Caco-2 (cell line): Measurements from ENCODE around the gene LAMP5. TPM values are rescaled to one million over a fixed set of nuclear protein-coding genes. Genes with fewer than 3 reads are reported as not detected.

Experiments
- BruUV-seq: library from RNA; stranded (reverse); fragments of 400-500 nt; replicated peaks from 2 replicates; lab custom pipeline; 2021; lab: Mats Ljungman, UMichigan
- CTCF ChIA-PET: fragments of 300-600 bp; sonication (Branson Sonifier 250); formaldehyde crosslinking; loops from one replicate; lab custom pipeline; 2022; ENCODE audit warnings: antibody characterized with exemption; lab: Charles Lee
- POLR2A ChIA-PET: fragments of 300-600 bp; sonication (Branson Sonifier 250); formaldehyde crosslinking; loops from one replicate; lab custom pipeline; 2022; ENCODE audit warnings: antibody characterized with exemption; lab: Charles Lee
- DNase-seq, 2 experiments: peaks; one replicate each; pipeline versions ENCODE4 v3.0.0 to v3.0.0-alpha.2; 2020 to 2022
- H3K27me3 ChIP-seq: replicated peaks from 2 replicates; pipeline ENCODE4 v1.6.0; 2011; ENCODE audit warnings: low read length; ENCODE audit not compliant: control insufficient read depth, insufficient read depth
- H3K36me3 ChIP-seq: 2 replicates; pipeline ENCODE4 v1.5.1; 2011; ENCODE audit warnings: low read length; ENCODE audit not compliant: control insufficient read depth, insufficient read depth
- H3K4me1 ChIP-seq: fragments of 250-450 bp; sonication (Bioruptor Pico); 2 replicates; pipeline ENCODE4 v1.5.1; 2020; ENCODE audit warnings: mild to moderate bottlenecking
- H3K4me3 ChIP-seq: 2 replicates; pipeline ENCODE4 v1.5.1; 2011; ENCODE audit warnings: low read depth, mild to moderate bottlenecking, control low read depth, low read length
- H3K9me3 ChIP-seq: fragments of 250-450 bp; sonication (Bioruptor Pico); 2 replicates; pipeline ENCODE4 v1.5.1; 2020; ENCODE audit warnings: mild to moderate bottlenecking, moderate library complexity
- H3K27ac Mint-ChIP-seq: one replicate; pipeline ENCODE4 v1.8.0; 2022; ENCODE audit warnings: mixed read lengths; ENCODE audit not compliant: unreplicated experiment
- H3K27me3 Mint-ChIP-seq: one replicate; pipeline ENCODE4 v1.8.0; 2022; ENCODE audit warnings: mixed read lengths; ENCODE audit not compliant: insufficient read depth, unreplicated experiment
- H3K36me3 Mint-ChIP-seq: one replicate; pipeline ENCODE4 v1.8.0; 2022; ENCODE audit warnings: mild to moderate bottlenecking, mixed read lengths; ENCODE audit not compliant: insufficient read depth, unreplicated experiment
- H3K4me1 Mint-ChIP-seq: one replicate; pipeline ENCODE4 v1.8.0; 2022; ENCODE audit warnings: low read depth, mixed read lengths; ENCODE audit not compliant: unreplicated experiment
- H3K4me3 Mint-ChIP-seq: one replicate; pipeline ENCODE4 v1.8.0; 2022; ENCODE audit warnings: mild to moderate bottlenecking, moderate library complexity, mixed read lengths; ENCODE audit not compliant: unreplicated experiment
- H3K9me3 Mint-ChIP-seq: one replicate; pipeline ENCODE4 v1.8.0; 2022; ENCODE audit warnings: mixed read lengths; ENCODE audit not compliant: unreplicated experiment
- CTCF ChIP-seq, 2 experiments: fragments of 200-600 bp in 1 of 2; IDR thresholded peaks; 1 replicate in 1 of 2; 2 replicates in 1 of 2; pipeline versions ENCODE4 v1.5.1 to v1.8.0; 2011 to 2022; ENCODE audit warnings: antibody characterized with exemption in 1 of 2, control low read depth in 1 of 2, inconsistent platforms in 1 of 2, low read depth in 1 of 2, low read length in 1 of 2, mild to moderate bottlenecking in 1 of 2, moderate library complexity in 1 of 2; ENCODE audit not compliant: insufficient read depth in 1 of 2, severe bottlenecking in 1 of 2, unreplicated experiment in 1 of 2
- intact Hi-C: fragments of 100-400 bp; cut with micrococcal nuclease; formaldehyde crosslinking; loops from one replicate; pipeline ENCODE4 v1.10.0; 2022; ENCODE audit not compliant: unreplicated experiment
- total RNA-seq: library from RNA; stranded (reverse); gene quantifications from 2 replicates; pipeline ENCODE4 v1.2.3, GENCODE V29; 2022

LAMP5 gene
- total RNA-seq, 1 experiment from 2014 or later = not detected

- Mint-ChIP-seq H3K27me3 (peaks cover 7% of the 10 kb centered on the region), H3K4me3 (no peak overlapping the region), H3K27ac (no peak overlapping the region), H3K36me3 (no peaks in the 10 kb centered on the region), H3K4me1 (no peaks in the 10 kb centered on the region), H3K9me3 (no peaks in the 10 kb centered on the region)
- no peak overlapping the region for H3K4me3 ChIP-seq
- no peaks in the 10 kb centered on the region for H3K36me3 ChIP-seq
- H3K4me1 ChIP-seq = no peaks in the 10 kb centered on the region
- TF ChIP-seq CTCF (IDR thresholded peaks at IDR 0.05; ENCODE audit: insufficient read depth in 1 of 2, low read depth in 1 of 2, low read length in 1 of 2, severe bottlenecking in 1 of 2, unreplicated experiment in 1 of 2) = no peak
- CTCF ChIA-PET = no interaction called here
- H3K27me3 ChIP-seq = no peaks in the 10 kb centered on the region
- no peak for DNase-seq
- intact Hi-C loops = no loop called here
- no TSS peak for BruUV-seq
- POLR2A ChIA-PET = no interaction called here
- H3K9me3 ChIP-seq = no peaks in the 10 kb centered on the region
Observed at GRCh38 chr20:9488063-9488462, 26.3 kb upstream of the LAMP5 start.

- H3K27ac Mint-ChIP-seq = no peak overlapping the region
- Histone ChIP-seq H3K27me3 (no peaks in the 10 kb centered on the region), H3K4me3 (no peak overlapping the region), H3K4me1 (no peaks in the 10 kb centered on the region), H3K36me3 (no peaks in the 10 kb centered on the region), H3K9me3 (no peaks in the 10 kb centered on the region)
- no peak overlapping the region for H3K4me3 Mint-ChIP-seq
- BruUV-seq = no TSS peak
- no peaks in the 10 kb centered on the region for H3K9me3 Mint-ChIP-seq
- no peaks in the 10 kb centered on the region for H3K4me1 Mint-ChIP-seq
- no peak for TF ChIP-seq CTCF (IDR thresholded peaks at IDR 0.05; ENCODE audit: insufficient read depth in 1 of 2, low read depth in 1 of 2, low read length in 1 of 2, severe bottlenecking in 1 of 2, unreplicated experiment in 1 of 2)
- DNase-seq = no peak
- H3K36me3 Mint-ChIP-seq = no peaks in the 10 kb centered on the region
- H3K27me3 Mint-ChIP-seq = peaks cover 7% of the 10 kb centered on the region
- intact Hi-C loops = no loop called here
- ChIA-PET CTCF (no interaction called here), POLR2A (no interaction called here)
Observed at GRCh38 chr20:9490161-9490560, 24.2 kb upstream of the LAMP5 start.

GRCh38 chr20:9490631-9491030 is 23.8 kb upstream of the LAMP5 start:
- BruUV-seq = no TSS peak
- Mint-ChIP-seq H3K27me3 (peaks cover 7% of the 10 kb centered on the region), H3K27ac (no peak overlapping the region), H3K4me3 (no peak overlapping the region), H3K36me3 (no peaks in the 10 kb centered on the region), H3K9me3 (no peaks in the 10 kb centered on the region), H3K4me1 (no peaks in the 10 kb centered on the region)
- no peaks in the 10 kb centered on the region for H3K27me3 ChIP-seq
- H3K4me1 ChIP-seq = no peaks in the 10 kb centered on the region
- H3K9me3 ChIP-seq = no peaks in the 10 kb centered on the region
- no peaks in the 10 kb centered on the region for H3K36me3 ChIP-seq
- no peak for DNase-seq
- ChIA-PET POLR2A (no interaction called here), CTCF (no interaction called here)
- intact Hi-C loops = no loop called here
- TF ChIP-seq CTCF (IDR thresholded peaks at IDR 0.05; ENCODE audit: insufficient read depth in 1 of 2, low read depth in 1 of 2, low read length in 1 of 2, severe bottlenecking in 1 of 2, unreplicated experiment in 1 of 2) = no peak
- H3K4me3 ChIP-seq = no peak overlapping the region
